SHP77 treated with DMSO at 0.1 percent for 48 hours (cell line): Measurements from ENCODE around the gene NDFIP2.

Experiments
- DNase-seq: peaks from one replicate; lab custom pipeline; 2025; lab: John Stamatoyannopoulos, UW

The NDFIP2 gene

GRCh38 chr13:79458436-79458835, 22.5 kb upstream of the NDFIP2 start:
- DNase-seq, result no peak

GRCh38 chr13:79459906-79460305, 21.0 kb upstream of the NDFIP2 start:
- DNase-seq, result no peak

GRCh38 chr13:79462895-79463294, 18.1 kb upstream of the NDFIP2 start:
- no peak for DNase-seq

- DNase-seq, result no peak
These were observed 17.4 kb upstream of the NDFIP2 start for GRCh38 chr13:79463604-79464003.

GRCh38 chr13:79466872-79467271, 14.1 kb upstream of the NDFIP2 start:
- no peak for DNase-seq

GRCh38 chr13:79468402-79468801, 12.6 kb upstream of the NDFIP2 start:
- no peak for DNase-seq

GRCh38 chr13:79468819-79469218, 12.1 kb upstream of the NDFIP2 start:
- DNase-seq, result no peak

GRCh38 chr13:79469608-79470007, 11.3 kb upstream of the NDFIP2 start:
- no peak for DNase-seq

GRCh38 chr13:79470666-79471065, 10.3 kb upstream of the NDFIP2 start:
- DNase-seq, result no peak

- DNase-seq, result no peak
These were observed 5.4 kb upstream of the NDFIP2 start for GRCh38 chr13:79475569-79475968.

- no peak for DNase-seq
These were observed 3.0 kb upstream of the NDFIP2 start for GRCh38 chr13:79477968-79478367.

- DNase-seq, result no peak
These were observed 1.1 kb upstream of the NDFIP2 start for GRCh38 chr13:79479882-79480281.

- DNase-seq, result no peak
These were observed 714 bp downstream of the NDFIP2 start for GRCh38 chr13:79481685-79482052.

- DNase-seq, result no peak
These were observed 1.5 kb downstream of the NDFIP2 start for GRCh38 chr13:79482281-79482970.

- DNase-seq, result no peak
These were observed 2.2 kb downstream of the NDFIP2 start for GRCh38 chr13:79483086-79483706.

- DNase-seq, result no peak
These were observed 4.3 kb downstream of the NDFIP2 start for GRCh38 chr13:79485014-79485811.

GRCh38 chr13:79486433-79487188, 5.7 kb downstream of the NDFIP2 start:
- DNase-seq, result no peak

- no peak for DNase-seq
These were observed 9.4 kb downstream of the NDFIP2 start for GRCh38 chr13:79490326-79490725.

GRCh38 chr13:79490824-79491223, 9.9 kb downstream of the NDFIP2 start:
- no peak for DNase-seq

GRCh38 chr13:79491715-79492114, 10.8 kb downstream of the NDFIP2 start:
- DNase-seq, result no peak

- DNase-seq, result no peak
These were observed 11.4 kb downstream of the NDFIP2 start for GRCh38 chr13:79492313-79492798.

- DNase-seq, result no peak
These were observed 12.1 kb downstream of the NDFIP2 start for GRCh38 chr13:79492918-79493594.
